IMR-90 (cell line): ENCODE measurements around the gene CCDC136. TPM values are rescaled to one million over a fixed set of nuclear protein-coding genes. Genes with fewer than 3 reads are reported as not detected.

Experiments
- ATAC-seq: fragments of 200-7000 bp; cut with Tn5 transposase; 2 replicates; pipeline ENCODE4 v1.9.1; 2020; ENCODE audit warnings: low read depth, mild to moderate bottlenecking, moderate library complexity
- BruUV-seq: library from RNA; stranded (reverse); fragments of 400-500 nt; replicated peaks from 2 replicates; lab custom pipeline; 2021; lab: Mats Ljungman, UMichigan
- CTCF ChIA-PET: fragments of 300-600 bp; formaldehyde crosslinking; extraction: SDS; loops from one replicate; lab custom pipeline; 2021; ENCODE audit warnings: antibody characterized with exemption; lab: Yijun Ruan, JAX
- POLR2A ChIA-PET: fragments of 300-600 bp; sonication (Branson Sonifier 250); formaldehyde crosslinking; loops from one replicate; lab custom pipeline; 2022; ENCODE audit warnings: antibody characterized with exemption; ENCODE audit not compliant: unreplicated experiment; lab: Charles Lee
- DNase-seq: peaks from one replicate; pipeline ENCODE4 v3.0.0; 2013
- H2AFZ ChIP-seq: replicated peaks from 2 replicates; pipeline ENCODE3; 2013; ENCODE audit warnings: low read length, mild to moderate bottlenecking; ENCODE audit not compliant: poor library complexity
- H2AK5ac ChIP-seq: 2 replicates; pipeline ENCODE4 v1.6.1; 2013; ENCODE audit warnings: low read depth, low read length, inconsistent platforms
- H2AK9ac ChIP-seq: replicated peaks from 2 replicates; pipeline ENCODE3; 2013; ENCODE audit warnings: mild to moderate bottlenecking, low read depth, low read length, moderate library complexity; ENCODE audit not compliant: poor library complexity
- H2BK120ac ChIP-seq: 2 replicates; pipeline ENCODE4 v1.6.1; 2013; ENCODE audit warnings: low read depth, low read length, inconsistent platforms
- H2BK15ac ChIP-seq: 3 replicates; pipeline ENCODE4 v1.6.1; 2013; ENCODE audit warnings: low read depth, low read length, inconsistent platforms
- H2BK20ac ChIP-seq: 2 replicates; pipeline ENCODE4 v1.6.1; 2013; ENCODE audit warnings: low read depth, mild to moderate bottlenecking, inconsistent platforms, low read length, moderate library complexity
- H2BK5ac ChIP-seq: 2 replicates; pipeline ENCODE4 v1.6.1; 2013; ENCODE audit warnings: mild to moderate bottlenecking, low read depth, low read length, inconsistent platforms; ENCODE audit not compliant: poor library complexity, severe bottlenecking
- H3K14ac ChIP-seq: replicated peaks from 2 replicates; pipeline ENCODE4 v1.6.1; 2013; ENCODE audit warnings: low read depth, low read length, inconsistent platforms
- H3K18ac ChIP-seq: 2 replicates; pipeline ENCODE4 v1.6.1; 2013; ENCODE audit warnings: low read depth, low read length, control low read depth
- H3K23ac ChIP-seq: 2 replicates; pipeline ENCODE4 v1.6.1; 2013; ENCODE audit warnings: low read depth, low read length, inconsistent platforms
- H3K27ac ChIP-seq: 2 replicates; pipeline ENCODE4 v1.5.1; 2013; ENCODE audit warnings: mild to moderate bottlenecking, control low read depth, low read length; ENCODE audit not compliant: insufficient read depth
- H3K27me3 ChIP-seq: 2 replicates; pipeline ENCODE4 v1.6.1; 2013; ENCODE audit warnings: low read length; ENCODE audit not compliant: control insufficient read depth, insufficient read depth
- H3K36me3 ChIP-seq: 2 replicates; pipeline ENCODE4 v1.6.1; 2013; ENCODE audit warnings: low read length, mixed read lengths; ENCODE audit not compliant: control insufficient read depth, insufficient read depth
- H3K4ac ChIP-seq: 2 replicates; pipeline ENCODE4 v1.6.1; 2013; ENCODE audit warnings: low read depth, low read length, inconsistent platforms
- H3K4me1 ChIP-seq: 2 replicates; pipeline ENCODE4 v1.6.1; 2013; ENCODE audit warnings: low read length, mixed read lengths; ENCODE audit not compliant: control insufficient read depth, insufficient read depth
- H3K4me2 ChIP-seq: 2 replicates; pipeline ENCODE4 v1.6.1; 2013; ENCODE audit warnings: low read depth, mild to moderate bottlenecking, control low read depth, low read length, moderate library complexity
- H3K4me3 ChIP-seq: 2 replicates; pipeline ENCODE4 v1.5.1; 2013; ENCODE audit warnings: low read depth, mild to moderate bottlenecking, control low read depth, low read length, moderate library complexity; ENCODE audit not compliant: insufficient read depth
- H3K56ac ChIP-seq: 2 replicates; pipeline ENCODE4 v1.6.1; 2013; ENCODE audit warnings: low read length, inconsistent platforms; ENCODE audit not compliant: insufficient read depth; ENCODE audit errors: extremely low read depth
- H3K79me1 ChIP-seq, 2 experiments: 2 replicates each; pipeline ENCODE4 v1.6.1; 2013; ENCODE audit warnings: low read length in 2 of 2, inconsistent platforms in 1 of 2, low read depth in 1 of 2
- H3K9ac ChIP-seq: 2 replicates; pipeline ENCODE4 v1.6.1; 2013; ENCODE audit warnings: low read depth, low read length, control low read depth
- H3K9me1 ChIP-seq: 2 replicates; pipeline ENCODE4 v1.6.1; 2013; ENCODE audit warnings: low read length, inconsistent platforms; ENCODE audit not compliant: insufficient read depth
- H3K9me3 ChIP-seq: 2 replicates; pipeline ENCODE4 v1.6.1; 2013; ENCODE audit warnings: low read length; ENCODE audit not compliant: control insufficient read depth, insufficient read depth
- H4K20me1 ChIP-seq: 2 replicates; pipeline ENCODE4 v1.6.1; 2013; ENCODE audit warnings: low read length, inconsistent platforms; ENCODE audit not compliant: insufficient read depth
- H4K5ac ChIP-seq: 2 replicates; pipeline ENCODE4 v1.6.1; 2013; ENCODE audit warnings: mild to moderate bottlenecking, low read depth, low read length, control low read depth
- H4K8ac ChIP-seq, 2 experiments: 2 replicates each; pipeline ENCODE4 v1.6.1; 2013; ENCODE audit warnings: low read depth in 2 of 2, low read length in 2 of 2, control low read depth in 1 of 2, inconsistent platforms in 1 of 2
- H4K91ac ChIP-seq: 2 replicates; pipeline ENCODE4 v1.6.1; 2013; ENCODE audit warnings: low read depth, low read length, inconsistent platforms; ENCODE audit not compliant: insufficient read depth
- BHLHE40 ChIP-seq: fragments of 150-350 bp; IDR thresholded peaks from 2 replicates; pipeline ENCODE4 v1.6.1; 2016; ENCODE audit warnings: mild to moderate bottlenecking, low read depth, low read length
- CEBPB ChIP-seq: IDR thresholded peaks from 2 replicates; pipeline ENCODE4 v1.6.1; 2012; ENCODE audit warnings: low read depth, low read length, improper control_type of control experiment
- CHD1 ChIP-seq: IDR thresholded peaks from 2 replicates; pipeline ENCODE4 v1.6.1; 2012; ENCODE audit warnings: low read depth, low read length, improper control_type of control experiment
- FOS ChIP-seq: fragments of 150-350 bp; IDR thresholded peaks from 2 replicates; pipeline ENCODE4 v1.6.1; 2016; ENCODE audit warnings: low read depth, low read length
- MAFK ChIP-seq: IDR thresholded peaks from 2 replicates; pipeline ENCODE4 v1.6.1; 2012; ENCODE audit warnings: low read depth, low read length, improper control_type of control experiment
- MAZ ChIP-seq: IDR thresholded peaks from 2 replicates; pipeline ENCODE4 v1.6.1; 2012; ENCODE audit warnings: low read depth, mild to moderate bottlenecking, low read length, improper control_type of control experiment, moderate library complexity, borderline replicate concordance
- MXI1 ChIP-seq: IDR thresholded peaks from 2 replicates; pipeline ENCODE4 v1.6.1; 2012; ENCODE audit warnings: low read depth, mild to moderate bottlenecking, low read length, moderate library complexity, borderline replicate concordance
- NFE2L2 ChIP-seq: fragments of 150-350 bp; IDR thresholded peaks from 2 replicates; pipeline ENCODE4 v1.6.1; 2016; ENCODE audit warnings: low read depth, mild to moderate bottlenecking, low read length
- POLR2A ChIP-seq: IDR thresholded peaks from 2 replicates; pipeline ENCODE4 v1.6.1; 2012; ENCODE audit warnings: mild to moderate bottlenecking, low read depth, low read length
- RAD21 ChIP-seq: IDR thresholded peaks from 2 replicates; pipeline ENCODE4 v1.6.1; 2012; ENCODE audit warnings: low read length, improper control_type of control experiment
- RCOR1 ChIP-seq: IDR thresholded peaks from 2 replicates; pipeline ENCODE4 v1.6.1; 2012; ENCODE audit warnings: mild to moderate bottlenecking, low read length, improper control_type of control experiment; ENCODE audit not compliant: insufficient replicate concordance
- RFX5 ChIP-seq: IDR thresholded peaks from 2 replicates; pipeline ENCODE4 v1.8.0; 2012; ENCODE audit warnings: low read depth, mild to moderate bottlenecking, low read length, moderate library complexity
- SMC3 ChIP-seq: fragments of 150-350 bp; IDR thresholded peaks from 2 replicates; pipeline ENCODE4 v1.6.1; 2016; ENCODE audit warnings: low read depth, mild to moderate bottlenecking, antibody characterized with exemption, low read length, moderate library complexity
- USF2 ChIP-seq: fragments of 150-350 bp; IDR thresholded peaks from 2 replicates; pipeline ENCODE4 v1.6.1; 2017; ENCODE audit warnings: mild to moderate bottlenecking, antibody characterized with exemption, low read length, low read depth
- WGBS, 2 experiments: methylation state at CpG; one replicate each; pipeline versions ENCODE4 v1.1.5 to v1.1.7; 2013; ENCODE audit warnings: missing lambda C conversion rate in 2 of 2; ENCODE audit not compliant: insufficient read length in 1 of 2; ENCODE audit errors: extremely low coverage in 2 of 2; 5-methylcytosine and 5-hydroxymethylcytosine counted together
- dilution Hi-C: fragments of 300-500 bp; cut with HindIII; formaldehyde crosslinking; loops from one replicate; pipeline ENCODE4 v1.14.3; 2018; ENCODE audit warnings: low sequenced_read_pairs; ENCODE audit not compliant: unreplicated experiment
- in situ Hi-C: fragments of 300-500 bp; cut with MboI; formaldehyde crosslinking; loops from 3 replicates; pipeline ENCODE4 v1.14.3; 2019; ENCODE audit warnings: low sequenced_read_pairs, inconsistent platforms, mixed read lengths
- intact Hi-C: fragments of 100-400 bp; cut with micrococcal nuclease; formaldehyde crosslinking; loops from 2 replicates; pipeline ENCODE4 v1.10.0; 2022
- polyA plus RNA-seq, 3 experiments: library from polyadenylated mRNA; depleted of rRNA; stranded (reverse); fragments of >200 nt; gene quantifications; 2 replicates each; pipeline ENCODE4 v1.2.3, GENCODE V29; 2012; ENCODE audit warnings: low replicate concordance in 1 of 3
- total RNA-seq: library from RNA; depleted of rRNA; stranded (reverse); fragments of >200 nt; gene quantifications from 2 replicates; pipeline ENCODE4 v1.2.3, GENCODE V29; 2012
- TF ChIP-seq, protein P1 (sequence below): conservative IDR thresholded peaks from 2 replicates; pipeline ENCODE4 v1.5.1; 2012; ENCODE audit warnings: mild to moderate bottlenecking, low read depth, low read length, improper control_type of control experiment

The CCDC136 gene
- total and polyA plus RNA-seq, 2 of the 4 experiments (the other 2 are of a cell fraction) = 7.7 to 18.0 TPM

- no peak overlapping the region for H3K18ac ChIP-seq
- no peak overlapping the region for H2BK5ac ChIP-seq
- no peak overlapping the region for H2AFZ ChIP-seq
- no peak overlapping the region for H3K27ac ChIP-seq
- H3K9ac ChIP-seq = no peak overlapping the region
- no peaks in the 10 kb centered on the region for H4K20me1 ChIP-seq
- H3K14ac ChIP-seq = no peak overlapping the region
- no peak overlapping the region for H2BK20ac ChIP-seq
- H3K23ac ChIP-seq = no peak overlapping the region
- peaks cover 15% of the 10 kb centered on the region; the same call in 1 of the 2 replicates for H3K36me3 ChIP-seq
- TF ChIP-seq CEBPB (no peak), RAD21 (no peak), POLR2A (no peak), RFX5 (no peak), NFE2L2 (no peak), MXI1 (no peak), FOS (no peak), MAZ (no peak), BHLHE40 (no peak), RCOR1 (no peak), MAFK (no peak), USF2 (no peak), CHD1 (no peak), SMC3 (no peak)
- TF ChIP-seq, protein P1, sequence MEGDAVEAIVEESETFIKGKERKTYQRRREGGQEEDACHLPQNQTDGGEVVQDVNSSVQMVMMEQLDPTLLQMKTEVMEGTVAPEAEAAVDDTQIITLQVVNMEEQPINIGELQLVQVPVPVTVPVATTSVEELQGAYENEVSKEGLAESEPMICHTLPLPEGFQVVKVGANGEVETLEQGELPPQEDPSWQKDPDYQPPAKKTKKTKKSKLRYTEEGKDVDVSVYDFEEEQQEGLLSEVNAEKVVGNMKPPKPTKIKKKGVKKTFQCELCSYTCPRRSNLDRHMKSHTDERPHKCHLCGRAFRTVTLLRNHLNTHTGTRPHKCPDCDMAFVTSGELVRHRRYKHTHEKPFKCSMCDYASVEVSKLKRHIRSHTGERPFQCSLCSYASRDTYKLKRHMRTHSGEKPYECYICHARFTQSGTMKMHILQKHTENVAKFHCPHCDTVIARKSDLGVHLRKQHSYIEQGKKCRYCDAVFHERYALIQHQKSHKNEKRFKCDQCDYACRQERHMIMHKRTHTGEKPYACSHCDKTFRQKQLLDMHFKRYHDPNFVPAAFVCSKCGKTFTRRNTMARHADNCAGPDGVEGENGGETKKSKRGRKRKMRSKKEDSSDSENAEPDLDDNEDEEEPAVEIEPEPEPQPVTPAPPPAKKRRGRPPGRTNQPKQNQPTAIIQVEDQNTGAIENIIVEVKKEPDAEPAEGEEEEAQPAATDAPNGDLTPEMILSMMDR = no peak
- no CpG with 5 or more reads among the region's 2 CpGs for WGBS, 2 experiments
- H4K5ac ChIP-seq = no peak overlapping the region
- no peak overlapping the region for H4K91ac ChIP-seq
- CTCF ChIA-PET = no interaction called here
- no peak overlapping the region for H4K8ac ChIP-seq
- DNase-seq (no peak), ATAC-seq (no peak)
- H3K27me3 ChIP-seq = no peaks in the 10 kb centered on the region
- no peak overlapping the region for H2AK5ac ChIP-seq
- no peak overlapping the region for H3K4me3 ChIP-seq
- no peak overlapping the region for H3K4ac ChIP-seq
- intact Hi-C loops = no loop called here
- peaks cover 2% of the 10 kb centered on the region; the same call in 1 of the 2 replicates for H3K9me1 ChIP-seq
- no peak overlapping the region for H3K4me2 ChIP-seq
- in situ Hi-C loops = no loop called here
- no peak overlapping the region for H2BK15ac ChIP-seq
- peaks cover 3% of the 10 kb centered on the region for H3K4me1 ChIP-seq
- no peaks in the 10 kb centered on the region for H3K79me1 ChIP-seq
- no peak overlapping the region for H2AK9ac ChIP-seq
- H3K56ac ChIP-seq = no peak overlapping the region
- POLR2A ChIA-PET = no interaction called here
- BruUV-seq = no TSS peak
- H3K9me3 ChIP-seq = no peaks in the 10 kb centered on the region
- H2BK120ac ChIP-seq = no peak overlapping the region
- dilution Hi-C loops = no loop called here
Measured at GRCh38 chr7:128799451-128799850, 7.7 kb downstream of the CCDC136 start.
